Endodermal cell (in vitro differentiated cells): ENCODE data around the gene KIF20B. TPM values are rescaled to one million over a fixed set of nuclear protein-coding genes. Genes with fewer than 3 reads are reported as not detected.

Experiments
- DNase-seq: peaks from one replicate; pipeline ENCODE4 v3.0.0-alpha.2; 2017
- H3K27ac ChIP-seq: 2 replicates; pipeline ENCODE4 v1.5.1; 2013; ENCODE audit warnings: mild to moderate bottlenecking, low read depth, low read length, moderate library complexity
- H3K27me3 ChIP-seq: 2 replicates; pipeline ENCODE4 v1.6.1; 2013; ENCODE audit warnings: mild to moderate bottlenecking, low read length, moderate library complexity; ENCODE audit not compliant: insufficient read depth, control insufficient read depth, poor library complexity, severe bottlenecking
- H3K36me3 ChIP-seq: 2 replicates; pipeline ENCODE4 v1.7.0; 2013; ENCODE audit warnings: mild to moderate bottlenecking, low read length, moderate library complexity; ENCODE audit not compliant: control insufficient read depth, insufficient read depth
- H3K4me1 ChIP-seq: one replicate; pipeline ENCODE4 v1.7.0; 2013; ENCODE audit warnings: low read length; ENCODE audit not compliant: control insufficient read depth, insufficient read depth
- H3K4me3 ChIP-seq: 2 replicates; pipeline ENCODE4 v1.5.1; 2013; ENCODE audit warnings: mild to moderate bottlenecking, low read length, moderate library complexity
- H3K9ac ChIP-seq: 2 replicates; pipeline ENCODE4 v1.6.1; 2013; ENCODE audit warnings: mild to moderate bottlenecking, low read length, moderate library complexity; ENCODE audit not compliant: poor library complexity, severe bottlenecking; ENCODE audit errors: extremely low read depth
- H3K9me3 ChIP-seq: 2 replicates; pipeline ENCODE4 v1.6.1; 2013; ENCODE audit warnings: mild to moderate bottlenecking, low read length, moderate library complexity; ENCODE audit not compliant: control insufficient read depth
- H3K27ac Mint-ChIP-seq: 2 replicates; pipeline ENCODE4 v1.8.0; 2020; ENCODE audit warnings: mixed read lengths
- H3K27me3 Mint-ChIP-seq: 2 replicates; pipeline ENCODE4 v1.8.0; 2021; ENCODE audit warnings: mild to moderate bottlenecking, mixed read lengths; ENCODE audit not compliant: insufficient read depth
- H3K36me3 Mint-ChIP-seq: 2 replicates; pipeline ENCODE4 v1.8.0; 2020; ENCODE audit warnings: low read depth, mixed read lengths
- H3K4me1 Mint-ChIP-seq: 2 replicates; pipeline ENCODE4 v1.8.0; 2020; ENCODE audit warnings: mixed read lengths
- H3K4me3 Mint-ChIP-seq: 2 replicates; pipeline ENCODE4 v1.8.0; 2020; ENCODE audit warnings: mild to moderate bottlenecking, moderate library complexity, mixed read lengths
- H3K9me3 Mint-ChIP-seq: 2 replicates; pipeline ENCODE4 v1.8.0; 2020; ENCODE audit warnings: mild to moderate bottlenecking, mixed read lengths
- WGBS, 2 experiments: methylation state at CpG; one replicate each; pipeline versions ENCODE4 v1.1.5 to v1.1.7; 2013; ENCODE audit warnings: missing lambda C conversion rate in 2 of 2, mixed read lengths in 1 of 2; ENCODE audit not compliant: insufficient coverage in 1 of 2, insufficient read length in 1 of 2; 5-methylcytosine and 5-hydroxymethylcytosine counted together
- total RNA-seq, 2 donors: library from RNA; stranded (reverse); fragmentation: NEBNext Ultra II Directional in 1 of 2; extraction: Animal tissue kit (Norgen Biotek cat#: 25700) in 1 of 2; gene quantifications; 2 replicates in 1 of 2; 3 replicates in 1 of 2; pipeline ENCODE4 v1.2.1, GENCODE V29; 2021
- TF ChIP-seq, protein P1 (sequence below): fragments of 200-600 bp; sonication (generic); conservative IDR thresholded peaks from 2 replicates; pipeline ENCODE4 v1.5.0; 2021; ENCODE audit warnings: antibody characterized with exemption, mild to moderate bottlenecking

The KIF20B gene
- total RNA-seq, 2 donors from 2014 or later, result 43.4 to 43.7 TPM

DNA sequence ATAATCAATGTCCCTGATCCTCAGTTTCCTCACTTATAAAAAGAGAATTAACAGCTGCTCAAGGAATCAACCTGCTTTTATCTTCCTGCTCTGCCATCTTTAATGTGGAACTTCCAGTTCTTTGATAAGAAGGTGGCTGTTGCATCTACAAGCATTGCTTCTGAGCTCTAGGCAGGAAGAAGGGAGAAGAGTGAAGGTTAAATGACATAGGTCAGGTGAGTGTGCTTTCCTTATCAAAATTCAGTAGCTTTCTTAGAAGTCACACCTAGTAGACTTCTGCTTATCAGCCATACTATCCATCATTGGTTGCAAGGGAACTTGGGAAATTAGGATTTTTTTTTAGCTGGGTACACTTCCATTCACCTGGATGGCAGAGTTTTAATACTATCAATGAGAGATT lies 24.0 kb upstream of the KIF20B start:
- DNase-seq, result no peak
- TF ChIP-seq, protein P1, sequence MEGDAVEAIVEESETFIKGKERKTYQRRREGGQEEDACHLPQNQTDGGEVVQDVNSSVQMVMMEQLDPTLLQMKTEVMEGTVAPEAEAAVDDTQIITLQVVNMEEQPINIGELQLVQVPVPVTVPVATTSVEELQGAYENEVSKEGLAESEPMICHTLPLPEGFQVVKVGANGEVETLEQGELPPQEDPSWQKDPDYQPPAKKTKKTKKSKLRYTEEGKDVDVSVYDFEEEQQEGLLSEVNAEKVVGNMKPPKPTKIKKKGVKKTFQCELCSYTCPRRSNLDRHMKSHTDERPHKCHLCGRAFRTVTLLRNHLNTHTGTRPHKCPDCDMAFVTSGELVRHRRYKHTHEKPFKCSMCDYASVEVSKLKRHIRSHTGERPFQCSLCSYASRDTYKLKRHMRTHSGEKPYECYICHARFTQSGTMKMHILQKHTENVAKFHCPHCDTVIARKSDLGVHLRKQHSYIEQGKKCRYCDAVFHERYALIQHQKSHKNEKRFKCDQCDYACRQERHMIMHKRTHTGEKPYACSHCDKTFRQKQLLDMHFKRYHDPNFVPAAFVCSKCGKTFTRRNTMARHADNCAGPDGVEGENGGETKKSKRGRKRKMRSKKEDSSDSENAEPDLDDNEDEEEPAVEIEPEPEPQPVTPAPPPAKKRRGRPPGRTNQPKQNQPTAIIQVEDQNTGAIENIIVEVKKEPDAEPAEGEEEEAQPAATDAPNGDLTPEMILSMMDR, result no peak
- Mint-ChIP-seq H3K27me3 (peaks cover 2% of the 10 kb centered on the region), H3K4me1 (peaks cover 30% of the 10 kb centered on the region), H3K4me3 (no peak overlapping the region), H3K36me3 (no peaks in the 10 kb centered on the region), H3K9me3 (no peaks in the 10 kb centered on the region), H3K27ac (no peak overlapping the region)
- no peaks in the 10 kb centered on the region for H3K9me3 ChIP-seq
- no peaks in the 10 kb centered on the region for H3K36me3 ChIP-seq
- no peak overlapping the region for H3K4me3 ChIP-seq
- no peak overlapping the region for H3K9ac ChIP-seq
- H3K27me3 ChIP-seq, result no peaks in the 10 kb centered on the region
- H3K4me1 ChIP-seq, result peaks cover 6% of the 10 kb centered on the region
- H3K27ac ChIP-seq, result no peak overlapping the region

DNA sequence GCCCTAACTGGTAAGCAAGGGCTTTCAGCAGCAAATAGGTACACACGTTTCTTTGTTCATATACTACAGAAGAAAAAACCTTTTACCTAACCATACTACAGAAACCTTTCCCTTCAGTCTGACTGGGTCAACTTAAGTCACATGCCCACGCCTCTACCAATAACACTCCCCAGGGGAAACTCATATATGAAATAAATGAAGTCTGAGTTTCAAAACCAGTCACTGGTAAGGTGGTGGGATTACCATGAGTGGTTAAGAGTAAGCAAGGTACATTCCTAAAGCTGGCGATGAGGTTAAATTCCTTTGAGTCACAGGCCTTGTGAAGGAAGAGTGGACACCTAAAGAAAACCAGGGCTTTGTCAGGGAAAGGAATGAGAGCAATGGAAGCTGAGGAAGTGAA lies 21.4 kb upstream of the KIF20B start:
- no peak overlapping the region for H3K9ac ChIP-seq
- no peak overlapping the region for H3K4me3 ChIP-seq
- H3K27me3 Mint-ChIP-seq, result peaks cover 2% of the 10 kb centered on the region
- H3K27ac Mint-ChIP-seq, result no peak overlapping the region
- no peaks in the 10 kb centered on the region for H3K9me3 Mint-ChIP-seq
- no peak for DNase-seq
- 84 to 95% methylated on average over 2 to 3 of the region's 3 CpGs for WGBS, 2 experiments
- TF ChIP-seq, protein P1, result no peak
- H3K27me3 ChIP-seq, result no peaks in the 10 kb centered on the region
- peaks cover 4% of the 10 kb centered on the region for H3K4me1 ChIP-seq
- no peak overlapping the region for H3K4me3 Mint-ChIP-seq
- peaks cover 12% of the 10 kb centered on the region for H3K4me1 Mint-ChIP-seq
- no peaks in the 10 kb centered on the region for H3K36me3 Mint-ChIP-seq
- no peaks in the 10 kb centered on the region for H3K36me3 ChIP-seq
- no peak overlapping the region for H3K27ac ChIP-seq
- H3K9me3 ChIP-seq, result no peaks in the 10 kb centered on the region

DNA sequence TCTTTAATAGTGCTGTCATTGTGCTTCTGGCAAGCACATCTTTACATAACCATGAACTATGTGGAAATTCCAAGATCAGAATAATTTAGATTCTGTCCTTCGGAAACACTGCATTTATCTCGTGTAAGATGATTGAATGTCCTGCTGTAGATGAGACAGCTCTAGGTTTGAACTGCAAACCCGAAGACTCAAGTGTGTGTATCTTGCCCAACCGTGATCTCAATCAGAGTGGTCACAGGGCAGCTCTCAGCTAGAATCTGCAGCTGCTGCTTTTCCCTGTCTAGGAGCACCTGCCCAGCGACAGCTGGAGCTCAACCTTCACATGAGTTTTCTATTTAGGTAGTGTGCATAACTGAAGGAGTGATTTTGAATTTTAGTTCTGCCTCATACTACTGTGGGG lies 17.5 kb upstream of the KIF20B start:
- no peaks in the 10 kb centered on the region for H3K36me3 Mint-ChIP-seq
- no peaks in the 10 kb centered on the region for H3K27me3 ChIP-seq
- H3K27ac Mint-ChIP-seq, result no peak overlapping the region
- H3K4me3 Mint-ChIP-seq, result no peak overlapping the region
- WGBS, 2 experiments, result 85 to 88% methylated on average over 4 to 5 of the region's 5 CpGs
- H3K9ac ChIP-seq, result no peak overlapping the region
- TF ChIP-seq, protein P1, result no peak
- H3K4me1 Mint-ChIP-seq, result peaks cover 3% of the 10 kb centered on the region
- no peak overlapping the region for H3K4me3 ChIP-seq
- no peaks in the 10 kb centered on the region for H3K36me3 ChIP-seq
- H3K9me3 ChIP-seq, result no peaks in the 10 kb centered on the region
- no peaks in the 10 kb centered on the region for H3K27me3 Mint-ChIP-seq
- H3K27ac ChIP-seq, result no peak overlapping the region
- DNase-seq, result no peak
- H3K4me1 ChIP-seq, result no peaks in the 10 kb centered on the region
- no peaks in the 10 kb centered on the region for H3K9me3 Mint-ChIP-seq
